CD4-positive, alpha-beta T cell treated with Interleukin-17A for 1 hour (primary cell): ENCODE measurements around the gene RPUSD4.
A peak's percentile ranks its signal among the peaks of the same experiment; 100 is the strongest.

ENCODE experiments used
- DNase-seq: peaks from one replicate; pipeline ENCODE4 v3.0.0-alpha.2; 2020

The RPUSD4 gene

GRCh38 chr11:126212089-126212660 lies 725 bp upstream of the RPUSD4 start:
- DNase-seq: no peak

GRCh38 chr11:126210871-126211235 lies 597 bp downstream of the RPUSD4 start:
- DNase-seq: no peak

- DNase-seq: no peak
Measured at GRCh38 chr11:126207896-126208295, 3.6 kb downstream of the RPUSD4 start.

GRCh38 chr11:126205359-126205758 lies 6.1 kb downstream of the RPUSD4 start:
- DNase-seq: no peak

- no peak for DNase-seq
Measured at GRCh38 chr11:126202646-126203359, 8.6 kb downstream of the RPUSD4 start.

GRCh38 chr11:126198648-126199047 lies 12.8 kb downstream of the RPUSD4 start:
- DNase-seq: no peak

- DNase-seq: no peak
Measured at GRCh38 chr11:126197277-126197939, 14.0 kb downstream of the RPUSD4 start.

GRCh38 chr11:126195119-126195518 lies 16.3 kb downstream of the RPUSD4 start:
- no peak for DNase-seq

- peak; percentile 48 for DNase-seq
Measured at GRCh38 chr11:126194121-126194543, 17.3 kb downstream of the RPUSD4 start.

- DNase-seq: no peak
Measured at GRCh38 chr11:126193038-126193478, 18.4 kb downstream of the RPUSD4 start.

- no peak for DNase-seq
Measured at GRCh38 chr11:126192361-126192760, 19.1 kb downstream of the RPUSD4 start.

- no peak for DNase-seq
Measured at GRCh38 chr11:126191379-126192073, 19.9 kb downstream of the RPUSD4 start.

GRCh38 chr11:126190792-126191191 lies 20.7 kb downstream of the RPUSD4 start:
- DNase-seq: no peak

GRCh38 chr11:126189109-126189929 lies 22.1 kb downstream of the RPUSD4 start:
- DNase-seq: no peak

- no peak for DNase-seq
Measured at GRCh38 chr11:126188332-126189108, 22.9 kb downstream of the RPUSD4 start.

- no peak for DNase-seq
Measured at GRCh38 chr11:126186708-126187529, 24.5 kb downstream of the RPUSD4 start.

- DNase-seq: no peak
Measured at GRCh38 chr11:126186025-126186698, 25.3 kb downstream of the RPUSD4 start.

- no peak for DNase-seq
Measured at GRCh38 chr11:126185259-126186024, 26.0 kb downstream of the RPUSD4 start.

GRCh38 chr11:126182787-126183445 lies 28.5 kb downstream of the RPUSD4 start:
- DNase-seq: no peak
